Neutrophil (primary cell): ENCODE data around the gene PRRX2.

Experiments used
- H3K27ac ChIP-seq: fragments of 200-600 bp; sonication (generic); 2 replicates; pipeline ENCODE4 v1.5.1; 2016; ENCODE audit warnings: mild to moderate bottlenecking, moderate library complexity
- H3K27me3 ChIP-seq: fragments of 200-600 bp; sonication (generic); 2 replicates; pipeline ENCODE4 v1.6.0; 2016; ENCODE audit warnings: mild to moderate bottlenecking
- H3K36me3 ChIP-seq: fragments of 200-600 bp; sonication (generic); 2 replicates; pipeline ENCODE4 v1.5.1; 2017
- H3K4me1 ChIP-seq, 2 experiments: fragments of 200-600 bp in 1 of 2; sonication (generic) in 1 of 2; 1 replicate in 1 of 2; 2 replicates in 1 of 2; pipeline versions ENCODE4 v1.5.1 to v1.6.1; 2013 to 2016; ENCODE audit warnings: low read depth in 1 of 2, low read length in 1 of 2, mild to moderate bottlenecking in 1 of 2, moderate library complexity in 1 of 2; ENCODE audit not compliant: control insufficient read depth in 1 of 2, insufficient read depth in 1 of 2
- H3K4me3 ChIP-seq, 2 experiments: fragments of 200-600 bp in 1 of 2; sonication (generic) in 1 of 2; 1 replicate in 1 of 2; 2 replicates in 1 of 2; pipeline ENCODE4 v1.5.1; 2013 to 2016; ENCODE audit warnings: low read depth in 1 of 2, low read length in 1 of 2, mild to moderate bottlenecking in 1 of 2, moderate library complexity in 1 of 2
- H3K9me3 ChIP-seq: fragments of 200-600 bp; sonication (generic); 2 replicates; pipeline ENCODE4 v1.5.1; 2016
- CTCF ChIP-seq: fragments of 200-600 bp; sonication (generic); IDR thresholded peaks from 2 replicates; pipeline ENCODE4 v1.5.1; 2016; ENCODE audit warnings: antibody characterized with exemption

PRRX2 gene

GRCh38 chr9:129628709-129629108, 36.7 kb upstream of the PRRX2 start:
- no peak overlapping the region for H3K4me3 ChIP-seq
- H3K36me3 ChIP-seq = peaks cover 16% of the 10 kb centered on the region
- TF ChIP-seq CTCF = no peak
- H3K9me3 ChIP-seq = no peaks in the 10 kb centered on the region
- no peaks in the 10 kb centered on the region for H3K27me3 ChIP-seq
- peaks cover 49 to 50% of the 10 kb centered on the region in 2 experiments for H3K4me1 ChIP-seq
- H3K27ac ChIP-seq = no peak overlapping the region

- no peak overlapping the region for H3K4me3 ChIP-seq
- no peak for TF ChIP-seq CTCF
- peaks cover 22% of the 10 kb centered on the region for H3K36me3 ChIP-seq
- no peaks in the 10 kb centered on the region for H3K9me3 ChIP-seq
- H3K27ac ChIP-seq = no peak overlapping the region
- H3K4me1 ChIP-seq = peaks cover 43 to 44% of the 10 kb centered on the region in 2 experiments
- no peaks in the 10 kb centered on the region for H3K27me3 ChIP-seq
Measured at GRCh38 chr9:129629251-129629820, 36.1 kb upstream of the PRRX2 start.

- no peak for TF ChIP-seq CTCF
- H3K9me3 ChIP-seq = no peaks in the 10 kb centered on the region
- H3K27ac ChIP-seq = no peak overlapping the region
- H3K4me3 ChIP-seq = no peak overlapping the region
- H3K36me3 ChIP-seq = peaks cover 40% of the 10 kb centered on the region
- H3K4me1 ChIP-seq = peaks cover 28 to 29% of the 10 kb centered on the region in 2 experiments
- H3K27me3 ChIP-seq = no peaks in the 10 kb centered on the region
Measured at GRCh38 chr9:129630967-129631673, 34.3 kb upstream of the PRRX2 start.

GRCh38 chr9:129631674-129632129, 33.7 kb upstream of the PRRX2 start:
- no peak for TF ChIP-seq CTCF
- Histone ChIP-seq H3K27ac (no peak overlapping the region), H3K27me3 (no peaks in the 10 kb centered on the region), H3K4me1 (peaks cover 23% of the 10 kb centered on the region in 2 experiments), H3K36me3 (peaks cover 46% of the 10 kb centered on the region), H3K9me3 (no peaks in the 10 kb centered on the region), H3K4me3 (no peak overlapping the region)

GRCh38 chr9:129632460-129632859, 33.0 kb upstream of the PRRX2 start:
- Histone ChIP-seq H3K9me3 (no peaks in the 10 kb centered on the region), H3K27ac (no peak overlapping the region), H3K36me3 (peaks cover 54% of the 10 kb centered on the region), H3K4me1 (peaks cover 15 to 16% of the 10 kb centered on the region in 2 experiments), H3K4me3 (no peak overlapping the region), H3K27me3 (no peaks in the 10 kb centered on the region)
- TF ChIP-seq CTCF = no peak
